PC-3 (cell line): ENCODE data around the gene SLC19A2.

Experiments
- EZH2 ChIP-seq: fragments of 300-600 bp; sonication (generic); IDR thresholded peaks from one replicate; pipeline ENCODE4 v1.6.1; 2017; ENCODE audit warnings: antibody characterized with exemption, mild to moderate bottlenecking, low read length; ENCODE audit not compliant: unreplicated experiment
- TF ChIP-seq, protein P1 (sequence below): fragments of 300-600 bp; sonication (generic); conservative IDR thresholded peaks from 2 replicates; pipeline ENCODE4 v1.5.1; 2017; ENCODE audit warnings: antibody characterized with exemption, low read depth, mild to moderate bottlenecking, low read length

DNA sequence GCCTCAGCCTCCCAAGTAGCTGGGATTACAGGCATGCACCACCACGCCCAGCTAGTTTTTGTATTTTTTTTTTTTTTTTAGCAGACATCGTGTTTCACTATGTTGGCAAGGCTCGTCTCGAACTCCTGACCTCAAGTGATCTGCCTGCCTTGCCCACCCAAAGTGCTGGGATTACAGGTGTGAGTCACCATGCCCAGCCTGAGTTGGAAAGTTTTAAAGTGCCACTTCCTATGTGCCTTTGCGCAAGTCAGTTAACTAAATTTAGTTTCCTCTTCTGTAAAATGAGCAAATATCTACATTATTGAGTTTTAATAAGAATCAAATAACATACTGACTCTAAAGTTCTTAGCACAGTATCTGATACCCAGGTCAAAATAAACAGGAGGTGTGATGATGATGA, 12.4 kb downstream of the SLC19A2 start:
- TF ChIP-seq, protein P1, sequence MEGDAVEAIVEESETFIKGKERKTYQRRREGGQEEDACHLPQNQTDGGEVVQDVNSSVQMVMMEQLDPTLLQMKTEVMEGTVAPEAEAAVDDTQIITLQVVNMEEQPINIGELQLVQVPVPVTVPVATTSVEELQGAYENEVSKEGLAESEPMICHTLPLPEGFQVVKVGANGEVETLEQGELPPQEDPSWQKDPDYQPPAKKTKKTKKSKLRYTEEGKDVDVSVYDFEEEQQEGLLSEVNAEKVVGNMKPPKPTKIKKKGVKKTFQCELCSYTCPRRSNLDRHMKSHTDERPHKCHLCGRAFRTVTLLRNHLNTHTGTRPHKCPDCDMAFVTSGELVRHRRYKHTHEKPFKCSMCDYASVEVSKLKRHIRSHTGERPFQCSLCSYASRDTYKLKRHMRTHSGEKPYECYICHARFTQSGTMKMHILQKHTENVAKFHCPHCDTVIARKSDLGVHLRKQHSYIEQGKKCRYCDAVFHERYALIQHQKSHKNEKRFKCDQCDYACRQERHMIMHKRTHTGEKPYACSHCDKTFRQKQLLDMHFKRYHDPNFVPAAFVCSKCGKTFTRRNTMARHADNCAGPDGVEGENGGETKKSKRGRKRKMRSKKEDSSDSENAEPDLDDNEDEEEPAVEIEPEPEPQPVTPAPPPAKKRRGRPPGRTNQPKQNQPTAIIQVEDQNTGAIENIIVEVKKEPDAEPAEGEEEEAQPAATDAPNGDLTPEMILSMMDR, result no peak
- TF ChIP-seq EZH2, result no peak
